ENCODE results near the gene SRGAP3.

SRGAP3 gene

GRCh38 chr3:9098716-9099675 lies 150.4 kb downstream of the SRGAP3 start:
- no peak overlapping the region for H3K4me3 ChIP-seq (ENCODE audit: low read depth, low read length)
- no peaks in the 10 kb centered on the region for H3K36me3 ChIP-seq (ENCODE audit: control insufficient read depth in 2 of 2, insufficient read depth in 1 of 2, low read length in 2 of 2)
- no peaks in the 10 kb centered on the region for H3K9me3 ChIP-seq (ENCODE audit: control insufficient read depth, insufficient read depth, low read depth, low read length)
- POLR2A ChIA-PET = interaction anchor here (1.0 kb wide), 1 partner anchor 12 kb away, joined by 3 read pairs; no protein-coding TSS in a partner anchor
- CTCF ChIA-PET = interaction anchor here (1.4 kb wide), 1 partner anchor 111 kb away, joined by 4 read pairs; no protein-coding TSS in a partner anchor
- H3K4me1 ChIP-seq (ENCODE audit: control insufficient read depth, insufficient read depth, low read length) = peaks cover 3% of the 10 kb centered on the region; the same call in 1 of the 2 replicates
- no peak overlapping the region for H3K27ac ChIP-seq (ENCODE audit: extremely low read depth, low read depth, low read length)
- TF ChIP-seq WT1 (tag by site-specific recombination; IDR thresholded peaks at IDR 0.05) = peak; percentile 82
- TF ChIP-seq SETDB1 (IDR thresholded peaks at IDR 0.05; ENCODE audit: insufficient read length, low read length) = no peak
- no peak for TF ChIP-seq BCL11A (tag by site-specific recombination; IDR thresholded peaks at IDR 0.05; ENCODE audit: low read depth)
- no peak for TF ChIP-seq ZNF132 (tag by site-specific recombination; IDR thresholded peaks at IDR 0.05; ENCODE audit: borderline replicate concordance)
- TF ChIP-seq ZNF175 (tag by site-specific recombination; IDR thresholded peaks at IDR 0.05) = no peak
- no peak for TF ChIP-seq ZSCAN18 (tag by site-specific recombination; IDR thresholded peaks at IDR 0.05)
- no peak for TF ChIP-seq SP2 (tag by site-specific recombination; IDR thresholded peaks at IDR 0.05)
- 0 out of 2 replicates have a peak, but pooled peaks have one; percentile 19 for TF ChIP-seq INSM2 (tag by site-specific recombination; IDR thresholded peaks at IDR 0.05)
- peak; percentile 24; the same call in 1 of the 2 replicates for TF ChIP-seq ZBTB17 (tag by site-specific recombination; IDR thresholded peaks at IDR 0.05)
- no peak for TF ChIP-seq ZNF768 (tag by site-specific recombination; IDR thresholded peaks at IDR 0.05)
- TF ChIP-seq ZNF398 (tag by site-specific recombination; IDR thresholded peaks at IDR 0.05) = peak; percentile 32; the same call in 1 of the 2 replicates
- TF ChIP-seq ZNF704 (tag by site-specific recombination; IDR thresholded peaks at IDR 0.05) = no peak
- no peak for TF ChIP-seq CTCF (tag by site-specific recombination; IDR thresholded peaks at IDR 0.05)
- TF ChIP-seq GLIS1 (tag by site-specific recombination; IDR thresholded peaks at IDR 0.05) = peak; percentile 65; the same call in 1 of the 2 replicates
- TF ChIP-seq ZNF791 (tag by site-specific recombination; IDR thresholded peaks at IDR 0.05) = no peak
- TF ChIP-seq ZNF792 (tag by site-specific recombination; IDR thresholded peaks at IDR 0.05) = no peak
- TF ChIP-seq KLF17 (tag by site-specific recombination; IDR thresholded peaks at IDR 0.05) = no peak
- no peak for TF ChIP-seq ZNF202 (tag by site-specific recombination; IDR thresholded peaks at IDR 0.05; ENCODE audit: borderline replicate concordance)
- 0 out of 2 replicates have a peak, but pooled peaks have one; percentile 43 for TF ChIP-seq ZNF629 (tag by site-specific recombination; IDR thresholded peaks at IDR 0.05)
- TF ChIP-seq ZNF645 (tag by site-specific recombination; IDR thresholded peaks at IDR 0.05) = no peak
- TF ChIP-seq BCL6B (tag by site-specific recombination; IDR thresholded peaks at IDR 0.05) = no peak
- 0 out of 2 replicates have a peak, but pooled peaks have one; percentile 13 for TF ChIP-seq ZNF121 (tag by site-specific recombination; IDR thresholded peaks at IDR 0.05)
- no peak for TF ChIP-seq ZNF707 (tag by site-specific recombination; IDR thresholded peaks at IDR 0.05)
- TF ChIP-seq ZNF830 (tag by site-specific recombination; IDR thresholded peaks at IDR 0.05; ENCODE audit: low read depth) = no peak
- TF ChIP-seq ZNF843 (tag by site-specific recombination; IDR thresholded peaks at IDR 0.05) = peak; percentile 38; the same call in 1 of the 2 replicates
